H1 (cell line): ENCODE results near the gene AK5. TPM values are rescaled to one million over a fixed set of nuclear protein-coding genes. Genes with fewer than 3 reads are reported as not detected.

Experiments
- CTCF ChIA-PET: fragments of 300-600 bp; sonication (Branson Sonifier 250); formaldehyde crosslinking; loops from one replicate; lab custom pipeline; 2021; ENCODE audit not compliant: partially characterized antibody; lab: Charles Lee
- POLR2A ChIA-PET: fragments of 300-600 bp; sonication (Branson Sonifier 250); formaldehyde crosslinking; loops from one replicate; lab custom pipeline; 2021; ENCODE audit warnings: inconsistent platforms; ENCODE audit not compliant: partially characterized antibody; lab: Charles Lee
- DNase-seq, 2 experiments: peaks; one replicate each; pipeline versions ENCODE4 v3.0.0 to v3.0.0-alpha.2; 2010 to 2022; ENCODE audit warnings: low spot score in 2 of 2, low read depth in 1 of 2, mixed read lengths in 1 of 2
- FAIRE-seq: peaks from 2 replicates; lab custom pipeline; 2011; peaks lifted over from hg19 to GRCh38; lab: Jason Lieb, UNC
- H2AFZ ChIP-seq: 2 replicates; pipeline ENCODE4 v1.8.1; 2012; ENCODE audit warnings: low read length, inconsistent platforms
- H2AK5ac ChIP-seq: 2 replicates; pipeline ENCODE4 v1.6.1; 2013; ENCODE audit warnings: low read depth, low read length
- H2BK120ac ChIP-seq: replicated peaks from 2 replicates; pipeline ENCODE3; 2013; ENCODE audit warnings: low read depth, low read length, inconsistent platforms
- H2BK12ac ChIP-seq: 2 replicates; pipeline ENCODE4 v1.6.1; 2013; ENCODE audit warnings: low read depth, low read length
- H2BK15ac ChIP-seq: 2 replicates; pipeline ENCODE4 v1.6.1; 2013; ENCODE audit warnings: low read length
- H2BK20ac ChIP-seq: 2 replicates; pipeline ENCODE4 v1.6.1; 2013; ENCODE audit warnings: low read length
- H2BK5ac ChIP-seq: 2 replicates; pipeline ENCODE4 v1.6.1; 2013; ENCODE audit warnings: low read depth, low read length
- H3K14ac ChIP-seq: 2 replicates; pipeline ENCODE4 v1.6.1; 2013; ENCODE audit warnings: inconsistent platforms; ENCODE audit not compliant: insufficient read length
- H3K18ac ChIP-seq: 2 replicates; pipeline ENCODE4 v1.6.1; 2013; ENCODE audit warnings: low read length; ENCODE audit errors: extremely low read depth
- H3K23ac ChIP-seq: 2 replicates; pipeline ENCODE4 v1.6.1; 2013; ENCODE audit warnings: inconsistent platforms; ENCODE audit not compliant: insufficient read length
- H3K23me2 ChIP-seq: 2 replicates; pipeline ENCODE4 v1.6.1; 2013; ENCODE audit warnings: low read depth, low read length
- H3K27ac ChIP-seq: 2 replicates; pipeline ENCODE4 v1.6.1; 2011; ENCODE audit warnings: low read depth, low read length, inconsistent platforms
- H3K27me3 ChIP-seq, 4 experiments: replicated peaks in 1 of 4; 1 replicate in 1 of 4; 2 replicates in 3 of 4; pipeline versions ENCODE4 v1.6.1 to v1.8.1; 2011 to 2013; ENCODE audit warnings: low read length in 3 of 4, mild to moderate bottlenecking in 3 of 4, inconsistent platforms in 2 of 4, mixed read lengths in 2 of 4, moderate library complexity in 1 of 4; ENCODE audit not compliant: control insufficient read depth in 3 of 4, insufficient read depth in 3 of 4; ENCODE audit errors: extremely low read depth in 1 of 4
- H3K36me3 ChIP-seq, 4 experiments: 2 replicates each; pipeline versions ENCODE4 v1.6.1 to v1.8.1; 2011 to 2013; ENCODE audit warnings: mild to moderate bottlenecking in 4 of 4, low read length in 3 of 4, moderate library complexity in 2 of 4, control low read depth in 1 of 4, inconsistent platforms in 1 of 4; ENCODE audit not compliant: insufficient read depth in 4 of 4, control insufficient read depth in 2 of 4
- H3K4ac ChIP-seq: replicated peaks from 2 replicates; pipeline ENCODE3; 2013; ENCODE audit warnings: low read length, low read depth, mixed read lengths, inconsistent platforms; ENCODE audit not compliant: insufficient read length
- H3K4me1 ChIP-seq, 4 experiments: replicated peaks in 1 of 4; 1 replicate in 1 of 4; 2 replicates in 3 of 4; pipeline versions ENCODE4 v1.6.1 to v1.8.1; 2011 to 2013; ENCODE audit warnings: low read length in 3 of 4, inconsistent platforms in 2 of 4, mixed read lengths in 1 of 4; ENCODE audit not compliant: insufficient read depth in 4 of 4, control insufficient read depth in 3 of 4
- H3K4me2 ChIP-seq, 2 experiments: 2 replicates each; pipeline versions ENCODE4 v1.6.1 to v1.8.1; 2011 to 2013; ENCODE audit warnings: low read depth in 2 of 2, low read length in 2 of 2, control low read depth in 1 of 2, inconsistent platforms in 1 of 2, mild to moderate bottlenecking in 1 of 2; ENCODE audit not compliant: insufficient read depth in 1 of 2
- H3K4me3 ChIP-seq, 4 experiments: fragments of 200-600, 300-600 bp in 1 of 4; sonication (generic), shearing (Covaris generic), sonication (Bioruptor Twin) in 1 of 4; 2 replicates each; pipeline versions ENCODE4 v1.5.1 to v1.8.1; 2011 to 2016; ENCODE audit warnings: low read length in 4 of 4, low read depth in 3 of 4, control low read depth in 2 of 4, inconsistent platforms in 2 of 4, mild to moderate bottlenecking in 2 of 4, mixed read lengths in 1 of 4, moderate library complexity in 1 of 4; ENCODE audit not compliant: insufficient read depth in 2 of 4; ENCODE audit errors: extremely low read depth in 1 of 4
- H3K56ac ChIP-seq: replicated peaks from 2 replicates; pipeline ENCODE3; 2013; ENCODE audit warnings: low read depth, mild to moderate bottlenecking, mixed read lengths, low read length, inconsistent platforms; ENCODE audit not compliant: insufficient read length
- H3K79me1 ChIP-seq: 2 replicates; pipeline ENCODE4 v1.6.1; 2013; ENCODE audit warnings: low read depth, low read length, control low read depth
- H3K79me2 ChIP-seq, 2 experiments: 2 replicates each; pipeline versions ENCODE4 v1.6.1 to v1.8.1; 2012 to 2013; ENCODE audit warnings: low read length in 2 of 2, mild to moderate bottlenecking in 2 of 2, inconsistent platforms in 1 of 2; ENCODE audit not compliant: insufficient read depth in 2 of 2, control insufficient read depth in 1 of 2
- H3K9ac ChIP-seq, 4 experiments: replicated peaks in 1 of 4; 1 replicate in 1 of 4; 2 replicates in 3 of 4; pipeline versions ENCODE4 v1.6.1 to v1.8.1; 2011 to 2013; ENCODE audit warnings: low read depth in 3 of 4, low read length in 3 of 4, control low read depth in 2 of 4, mild to moderate bottlenecking in 2 of 4, moderate library complexity in 2 of 4, inconsistent platforms in 1 of 4; ENCODE audit errors: extremely low read depth in 1 of 4
- H3K9me3 ChIP-seq, 2 experiments: 2 replicates each; pipeline versions ENCODE4 v1.6.1 to v1.8.1; 2012 to 2013; ENCODE audit warnings: mild to moderate bottlenecking in 2 of 2, moderate library complexity in 2 of 2, control low read depth in 1 of 2, inconsistent platforms in 1 of 2, low read depth in 1 of 2, low read length in 1 of 2, mixed read lengths in 1 of 2; ENCODE audit not compliant: insufficient read depth in 2 of 2
- H4K20me1 ChIP-seq, 2 experiments: replicated peaks in 1 of 2; 2 replicates each; pipeline versions ENCODE3 to v1.8.1; 2011 to 2013; ENCODE audit warnings: inconsistent platforms in 2 of 2, low read length in 2 of 2, mild to moderate bottlenecking in 1 of 2; ENCODE audit not compliant: insufficient read depth in 2 of 2, control insufficient read depth in 1 of 2
- H4K5ac ChIP-seq: 2 replicates; pipeline ENCODE4 v1.6.1; 2013; ENCODE audit warnings: low read length, low read depth, mixed read lengths, inconsistent platforms; ENCODE audit not compliant: insufficient read length
- H4K8ac ChIP-seq: 2 replicates; pipeline ENCODE4 v1.8.0; 2013; ENCODE audit warnings: mild to moderate bottlenecking, moderate library complexity, low read length, inconsistent platforms; ENCODE audit not compliant: insufficient read depth; ENCODE audit errors: extremely low read depth
- H4K91ac ChIP-seq: replicated peaks from 2 replicates; pipeline ENCODE3; 2013; ENCODE audit warnings: low read length, mixed read lengths, inconsistent platforms; ENCODE audit not compliant: insufficient read length
- BCL11A ChIP-seq, 2 experiments: IDR thresholded peaks; one replicate each; pipeline ENCODE4 v1.6.1; 2011; ENCODE audit warnings: low read depth in 2 of 2, low read length in 2 of 2, mild to moderate bottlenecking in 2 of 2
- CBX8 ChIP-seq: fragments of 300-800, 300-1000 bp; sonication (generic); IDR thresholded peaks from 2 replicates; pipeline ENCODE4 v1.7.1; 2016; ENCODE audit warnings: low read depth, low read length, borderline replicate concordance
- CEBPB ChIP-seq: IDR thresholded peaks from 2 replicates; pipeline ENCODE4 v1.6.1; 2012; ENCODE audit warnings: low read depth, low read length
- CHD2 ChIP-seq: IDR thresholded peaks from 2 replicates; pipeline ENCODE4 v1.6.1; 2012; ENCODE audit warnings: low read length, improper control_type of control experiment
- POLR2A ChIP-seq, 2 experiments: IDR thresholded peaks; 1 replicate in 1 of 2; 2 replicates in 1 of 2; pipeline ENCODE4 v1.6.1; 2011; ENCODE audit warnings: low read depth in 2 of 2, low read length in 2 of 2, mild to moderate bottlenecking in 2 of 2; ENCODE audit errors: control extremely low read depth in 1 of 2
- POLR2AphosphoS5 ChIP-seq: IDR thresholded peaks from 2 replicates; pipeline ENCODE4 v1.6.1; 2011; ENCODE audit warnings: low read depth, low read length
- RBBP5 ChIP-seq: IDR thresholded peaks from 2 replicates; pipeline ENCODE4 v1.7.1; 2012; ENCODE audit warnings: low read depth, mild to moderate bottlenecking, inconsistent platforms, low read length, moderate library complexity, borderline replicate concordance
- RFX5 ChIP-seq: IDR thresholded peaks from 2 replicates; pipeline ENCODE4 v1.6.1; 2011; ENCODE audit warnings: low read depth, low read length, improper control_type of control experiment, borderline replicate concordance
- SAP30 ChIP-seq: fragments of 300-600 bp; sonication (generic); IDR thresholded peaks from 2 replicates; pipeline ENCODE4 v1.7.1; 2012; ENCODE audit warnings: low read length, moderate library complexity, mild to moderate bottlenecking, inconsistent platforms; ENCODE audit not compliant: insufficient read depth, insufficient replicate concordance
- SIRT6 ChIP-seq: IDR thresholded peaks from one replicate; pipeline ENCODE4 v1.7.1; 2012; ENCODE audit warnings: low read length, inconsistent platforms
- SP4 ChIP-seq: IDR thresholded peaks from 2 replicates; pipeline ENCODE4 v1.6.1; 2012; ENCODE audit warnings: low read length, inconsistent platforms
- SRF ChIP-seq: IDR thresholded peaks from 2 replicates; pipeline ENCODE4 v1.6.1; 2011; ENCODE audit warnings: mild to moderate bottlenecking, low read depth, low read length, moderate library complexity
- TAF1 ChIP-seq: IDR thresholded peaks from 2 replicates; pipeline ENCODE4 v1.6.1; 2011; ENCODE audit warnings: mild to moderate bottlenecking, low read depth, low read length
- WGBS, 2 experiments: shearing (Covaris generic) in 1 of 2; methylation state at CpG; one replicate each; pipeline versions ENCODE4 v1.1.6 to v1.1.7; 2013 to 2015; ENCODE audit warnings: low lambda C conversion rate in 2 of 2, mixed read lengths in 2 of 2, inconsistent platforms in 1 of 2, low coverage in 1 of 2, missing lambda C conversion rate in 1 of 2; ENCODE audit not compliant: insufficient replicate concordance in 2 of 2, insufficient coverage in 1 of 2, insufficient read length in 1 of 2; ENCODE audit errors: extremely low coverage in 1 of 2, missing lambda C conversion rate in 1 of 2; 5-methylcytosine and 5-hydroxymethylcytosine counted together
- polyA plus RNA-seq, 7 experiments: library from polyadenylated mRNA; depleted of rRNA in 3 of 7; stranded (reverse) in 5 of 7; unstranded in 2 of 7; fragments of >200 nt in 5 of 7; fragments of 200-250 nt in 2 of 7; gene quantifications; 1 replicate in 5 of 7; 2 replicates in 1 of 7; 4 replicates in 1 of 7; pipeline versions ENCODE4 v1.2.1 to v1.2.3, GENCODE V29; 2011 to 2013; ENCODE audit warnings: missing spikeins in 2 of 7, mixed read lengths in 2 of 7
- total RNA-seq: library from RNA; stranded (reverse); fragmentation: NEBNext Ultra II Directional; extraction: Animal tissue kit (Norgen Biotek cat#: 25700); gene quantifications from 2 replicates; pipeline ENCODE4 v1.2.1, GENCODE V29; 2021
- TF ChIP-seq, protein P1 (sequence below): IDR thresholded peaks from 2 replicates; pipeline ENCODE4 v1.6.1; 2011; ENCODE audit warnings: low read depth, mild to moderate bottlenecking, low read length; ENCODE audit not compliant: insufficient read depth

AK5 gene
- total and polyA plus RNA-seq, 2 of the 8 experiments (the other 6 are each of a cell fraction or from before 2014, with no cell fraction given), result 2.0 to 7.1 TPM

DNA sequence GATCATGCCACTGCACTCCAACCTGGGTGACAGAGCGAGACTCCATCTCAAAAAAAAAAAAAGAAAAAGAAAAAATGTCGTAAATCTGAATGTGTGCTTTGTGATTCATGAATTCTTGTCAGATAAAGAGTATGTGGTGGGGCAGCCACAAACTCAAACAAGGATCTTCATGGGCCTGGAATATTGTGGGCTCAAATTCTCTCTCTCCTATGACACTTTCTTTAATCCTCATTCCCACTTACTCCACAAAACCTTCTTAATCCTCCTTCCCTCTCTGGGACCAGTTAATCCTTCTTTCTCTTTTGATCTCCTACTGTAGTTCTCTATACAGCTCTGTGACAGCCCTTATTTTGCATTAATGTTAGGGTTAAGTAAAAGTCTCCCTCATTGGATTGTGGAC is 112.3 kb downstream of the AK5 start:
- ChIA-PET POLR2A (no interaction called here), CTCF (no interaction called here)
- Histone ChIP-seq H4K20me1 (no peaks in the 10 kb centered on the region), H3K4me3 (no peak overlapping the region), H4K5ac (no peak overlapping the region), H2AFZ (no peak overlapping the region), H2BK120ac (no peak overlapping the region), H3K23me2 (no peaks in the 10 kb centered on the region; the same call in 1 of the 2 replicates), H3K27ac (no peak overlapping the region), H3K23ac (no peak overlapping the region), H3K56ac (no peak overlapping the region), H3K9ac (no peak overlapping the region), H3K36me3 (no peaks in the 10 kb centered on the region), H2BK15ac (no peak overlapping the region), H4K8ac (no peak overlapping the region), H3K4me2 (no peak overlapping the region), H3K4ac (no peak overlapping the region), H2BK20ac (no peak overlapping the region), H2BK5ac (no peak overlapping the region), H3K27me3 (no peaks in the 10 kb centered on the region), H3K79me1 (no peaks in the 10 kb centered on the region), H3K9me3 (no peaks in the 10 kb centered on the region), H2BK12ac (no peak overlapping the region), H4K91ac (no peak overlapping the region), H3K14ac (no peak overlapping the region), H3K18ac (no peak overlapping the region), H2AK5ac (no peak overlapping the region), H3K79me2 (no peaks in the 10 kb centered on the region), H3K4me1 (no peaks in the 10 kb centered on the region; a peak in 1 of 7 replicates)
- FAIRE-seq (no peak), DNase-seq (no peak)
- TF ChIP-seq RFX5 (no peak), SAP30 (no peak), CBX8 (no peak), POLR2AphosphoS5 (no peak), CEBPB (no peak), SIRT6 (no peak), CHD2 (no peak), POLR2A (IDR thresholded peaks at IDR 0.05; ENCODE audit: control extremely low read depth in 1 of 2, low read depth in 2 of 2, low read length in 2 of 2) (no peak), RBBP5 (no peak), SRF (no peak), BCL11A (IDR thresholded peaks at IDR 0.05; ENCODE audit: low read depth in 2 of 2, low read length in 2 of 2) (no peak), TAF1 (no peak), SP4 (no peak)
- TF ChIP-seq, protein P1, sequence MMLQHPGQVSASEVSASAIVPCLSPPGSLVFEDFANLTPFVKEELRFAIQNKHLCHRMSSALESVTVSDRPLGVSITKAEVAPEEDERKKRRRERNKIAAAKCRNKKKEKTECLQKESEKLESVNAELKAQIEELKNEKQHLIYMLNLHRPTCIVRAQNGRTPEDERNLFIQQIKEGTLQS, result no peak
- WGBS, 2 experiments, result 83% methylated on average over 2 of the region's 2 CpGs; no CpG with 5 or more reads in 1 of the 2 experiments
